HL-60/S4 treated with retinoic acid at 250 ng/mL for 4 days and 3 days (cell line): Measurements from ENCODE around the gene TTC1.
"Not testable (repeated sequence)": the region's sequence is repeated elsewhere in the genome, so short reads cannot be mapped to it uniquely, and the experiment has no call there.

Experiments
- in situ Hi-C: fragments of 300-500 bp; cut with MboI; formaldehyde crosslinking; loops from 2 replicates; pipeline ENCODE4 v1.7.0; 2022; ENCODE audit warnings: low sequenced_read_pairs

The TTC1 gene

GRCh38 chr5:160036884-160037283 is 27.9 kb downstream of the TTC1 start:
- in situ Hi-C loops, result no loop called here

- in situ Hi-C loops, result no loop called here
These were observed 31.0 kb downstream of the TTC1 start for GRCh38 chr5:160039810-160040470.

- in situ Hi-C loops, result no loop called here
These were observed 31.5 kb downstream of the TTC1 start for GRCh38 chr5:160040471-160040835.

GRCh38 chr5:160042671-160043070 is 33.7 kb downstream of the TTC1 start:
- in situ Hi-C loops, result no loop called here

- in situ Hi-C loops, result no loop called here
These were observed 35.5 kb downstream of the TTC1 start for GRCh38 chr5:160044391-160044804.

GRCh38 chr5:160044967-160045366 is 36.0 kb downstream of the TTC1 start:
- in situ Hi-C loops, result no loop called here

GRCh38 chr5:160047423-160047822 is 38.5 kb downstream of the TTC1 start:
- in situ Hi-C loops, result no loop called here

GRCh38 chr5:160048131-160048530 is 39.2 kb downstream of the TTC1 start:
- in situ Hi-C loops, result no loop called here

- in situ Hi-C loops, result no loop called here
These were observed 40.2 kb downstream of the TTC1 start for GRCh38 chr5:160049099-160049498.

- in situ Hi-C loops, result no loop called here
These were observed 45.1 kb downstream of the TTC1 start for GRCh38 chr5:160054047-160054446.

- in situ Hi-C loops, result no loop called here
These were observed 45.9 kb downstream of the TTC1 start for GRCh38 chr5:160054831-160055230.

GRCh38 chr5:160057256-160057655 is 48.3 kb downstream of the TTC1 start:
- in situ Hi-C loops, result no loop called here

GRCh38 chr5:160060001-160060400 is 51.1 kb downstream of the TTC1 start:
- in situ Hi-C loops, result no loop called here

GRCh38 chr5:160061770-160062169 is 52.8 kb downstream of the TTC1 start:
- in situ Hi-C loops, result no loop called here

GRCh38 chr5:160064417-160064810 is 55.5 kb downstream of the TTC1 start:
- in situ Hi-C loops, result no loop called here

- in situ Hi-C loops, result no loop called here
These were observed 56.2 kb downstream of the TTC1 start for GRCh38 chr5:160064995-160065614.

GRCh38 chr5:160069120-160069519 is 60.2 kb downstream of the TTC1 start:
- in situ Hi-C loops, result not testable (repeated sequence)

- in situ Hi-C loops, result no loop called here
These were observed 62.6 kb downstream of the TTC1 start for GRCh38 chr5:160071516-160071915.

- in situ Hi-C loops, result no loop called here
These were observed 63.0 kb downstream of the TTC1 start for GRCh38 chr5:160071916-160072315.

GRCh38 chr5:160075073-160075472 is 66.1 kb downstream of the TTC1 start:
- in situ Hi-C loops, result no loop called here

- in situ Hi-C loops, result no loop called here
These were observed 68.1 kb downstream of the TTC1 start for GRCh38 chr5:160076997-160077396.

- in situ Hi-C loops, result no loop called here
These were observed 70.8 kb downstream of the TTC1 start for GRCh38 chr5:160079753-160080152.

GRCh38 chr5:160081495-160081894 is 72.6 kb downstream of the TTC1 start:
- in situ Hi-C loops, result no loop called here
